ENCODE measurements around the gene DDX19B. TPM values are rescaled to one million over a fixed set of nuclear protein-coding genes. Genes with fewer than 3 reads are reported as not detected.

Gene DDX19B
- total RNA-seq, 1 donor from 2014 or later = 32.2 TPM

DNA sequence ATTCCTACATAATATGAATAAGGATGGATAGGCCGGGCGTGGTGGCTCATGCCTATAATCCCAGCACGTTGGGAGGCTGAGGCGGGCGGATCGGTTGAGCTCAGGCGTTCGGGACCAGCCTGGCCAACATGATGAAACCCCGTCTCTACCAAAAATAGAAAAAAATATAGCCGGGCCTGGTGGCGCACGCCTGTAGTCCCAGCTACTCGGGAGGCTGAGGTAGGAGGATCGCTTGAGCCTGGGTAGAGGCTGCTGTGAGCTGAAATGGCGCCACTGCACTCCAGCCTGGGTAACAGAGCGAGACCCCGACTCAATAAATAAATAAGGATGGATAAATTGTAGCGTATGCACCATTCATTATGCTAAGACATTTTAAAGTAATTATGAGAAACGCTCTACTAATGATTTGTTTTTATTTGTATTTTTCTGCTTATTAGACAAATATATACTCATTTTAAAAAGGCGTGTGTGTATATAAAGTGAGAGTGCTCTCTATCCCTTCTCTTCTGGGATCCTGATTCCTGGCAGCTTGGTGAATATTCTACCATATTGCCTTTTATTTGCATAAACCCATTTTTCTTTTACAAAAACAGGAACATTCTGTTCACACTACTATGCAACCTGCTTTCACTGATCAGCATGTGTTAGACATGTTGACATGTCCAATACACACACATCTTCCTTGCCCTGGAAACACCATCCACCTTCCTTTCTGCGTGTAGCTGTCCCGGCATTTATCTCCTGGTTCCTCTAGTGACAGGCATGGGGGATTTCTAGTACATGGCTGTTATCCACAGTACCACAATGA is 74.1 kb downstream of the DDX19B start:
- Mint-ChIP-seq H3K9me3 (no peaks in the 10 kb centered on the region), H3K4me3 (no peak overlapping the region), H3K27me3 (no peaks in the 10 kb centered on the region), H3K36me3 (peaks cover 34% of the 10 kb centered on the region), H3K4me1 (ENCODE audit: unreplicated experiment) (no peaks in the 10 kb centered on the region), H3K27ac (no peak overlapping the region)
- TF ChIP-seq, protein P1, sequence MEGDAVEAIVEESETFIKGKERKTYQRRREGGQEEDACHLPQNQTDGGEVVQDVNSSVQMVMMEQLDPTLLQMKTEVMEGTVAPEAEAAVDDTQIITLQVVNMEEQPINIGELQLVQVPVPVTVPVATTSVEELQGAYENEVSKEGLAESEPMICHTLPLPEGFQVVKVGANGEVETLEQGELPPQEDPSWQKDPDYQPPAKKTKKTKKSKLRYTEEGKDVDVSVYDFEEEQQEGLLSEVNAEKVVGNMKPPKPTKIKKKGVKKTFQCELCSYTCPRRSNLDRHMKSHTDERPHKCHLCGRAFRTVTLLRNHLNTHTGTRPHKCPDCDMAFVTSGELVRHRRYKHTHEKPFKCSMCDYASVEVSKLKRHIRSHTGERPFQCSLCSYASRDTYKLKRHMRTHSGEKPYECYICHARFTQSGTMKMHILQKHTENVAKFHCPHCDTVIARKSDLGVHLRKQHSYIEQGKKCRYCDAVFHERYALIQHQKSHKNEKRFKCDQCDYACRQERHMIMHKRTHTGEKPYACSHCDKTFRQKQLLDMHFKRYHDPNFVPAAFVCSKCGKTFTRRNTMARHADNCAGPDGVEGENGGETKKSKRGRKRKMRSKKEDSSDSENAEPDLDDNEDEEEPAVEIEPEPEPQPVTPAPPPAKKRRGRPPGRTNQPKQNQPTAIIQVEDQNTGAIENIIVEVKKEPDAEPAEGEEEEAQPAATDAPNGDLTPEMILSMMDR (conservative IDR thresholded peaks at IDR 0.05) = no peak
- no peak for DNase-seq (ENCODE audit: extremely low spot score, unreplicated experiment)

DNA sequence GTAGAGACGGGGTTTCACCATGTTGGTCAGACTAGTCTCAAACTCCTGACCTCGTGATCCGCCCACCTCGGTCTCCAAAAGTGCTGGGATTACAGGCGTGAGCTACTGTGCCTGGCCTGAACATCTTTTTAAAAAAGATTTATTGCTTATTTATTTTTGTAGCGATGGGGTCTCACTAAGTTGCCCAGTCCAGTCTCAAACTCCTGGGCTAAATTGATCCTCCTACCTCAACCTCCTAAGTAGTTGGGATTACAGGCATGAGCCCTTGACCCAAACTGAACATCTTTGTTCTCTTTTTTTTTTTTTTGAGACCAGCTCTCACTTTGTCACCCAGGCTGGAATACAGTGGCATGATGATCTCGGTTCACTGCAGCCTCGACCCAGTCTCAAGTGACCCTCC is 75.2 kb downstream of the DDX19B start:
- Mint-ChIP-seq H3K27ac (no peak overlapping the region), H3K4me1 (ENCODE audit: unreplicated experiment) (no peaks in the 10 kb centered on the region), H3K9me3 (no peaks in the 10 kb centered on the region), H3K27me3 (no peaks in the 10 kb centered on the region), H3K4me3 (no peak overlapping the region), H3K36me3 (peaks cover 30% of the 10 kb centered on the region)
- DNase-seq (ENCODE audit: extremely low spot score, unreplicated experiment) = no peak
- TF ChIP-seq, protein P1 (conservative IDR thresholded peaks at IDR 0.05) = no peak

DNA sequence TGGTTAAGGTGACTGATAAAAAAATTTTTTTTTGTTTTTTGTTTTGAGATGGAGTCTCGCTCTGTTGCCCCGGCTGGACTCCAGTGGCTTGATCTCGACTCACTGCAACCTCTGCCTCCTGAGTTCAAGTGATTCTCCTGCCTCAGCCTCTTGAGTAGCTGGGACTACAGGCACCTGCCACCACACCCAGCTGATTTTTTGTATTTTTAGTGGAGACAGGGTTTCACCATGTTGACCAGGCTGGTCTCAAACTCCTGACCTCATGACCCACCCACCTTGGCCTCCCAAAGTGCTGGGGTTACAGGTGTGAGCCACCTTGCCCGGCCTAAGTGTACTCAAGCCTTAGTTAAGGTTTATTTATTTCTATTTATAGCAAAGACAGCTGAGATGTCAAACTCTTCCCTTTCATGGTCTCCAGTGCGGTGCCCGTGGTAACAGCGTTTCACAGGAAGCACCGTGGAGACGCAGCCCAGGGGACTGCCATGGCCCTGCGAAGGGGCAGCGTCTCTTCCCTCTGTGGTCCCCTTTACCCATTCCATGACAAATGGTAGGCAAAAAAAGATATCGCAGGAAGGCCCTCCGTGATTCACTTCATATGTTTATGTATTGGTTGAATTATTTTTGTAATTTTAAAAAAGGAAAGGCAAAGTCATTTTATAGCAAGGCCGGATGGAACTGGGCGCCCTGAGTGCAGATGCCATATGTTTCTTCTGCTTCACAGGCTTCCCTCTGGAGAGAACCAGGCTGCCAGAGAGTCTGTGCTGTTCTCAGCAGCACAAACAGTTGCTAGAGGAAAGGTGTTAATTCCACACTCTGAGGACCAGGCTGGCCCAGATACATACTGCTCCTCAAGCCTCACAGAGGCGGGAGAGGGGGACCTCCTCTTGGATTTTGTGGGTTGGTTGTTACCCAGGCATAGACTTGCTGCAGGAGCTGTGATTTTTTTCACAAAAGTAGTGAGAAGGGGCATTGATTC is 76.9 kb downstream of the DDX19B start:
- peaks cover 24% of the 10 kb centered on the region for H3K36me3 Mint-ChIP-seq
- H3K4me1 Mint-ChIP-seq (ENCODE audit: unreplicated experiment) = no peaks in the 10 kb centered on the region
- no peak for DNase-seq (ENCODE audit: extremely low spot score, unreplicated experiment)
- H3K9me3 Mint-ChIP-seq = no peaks in the 10 kb centered on the region
- H3K27ac Mint-ChIP-seq = peak overlapping the region; percentile 51
- TF ChIP-seq, protein P1 (conservative IDR thresholded peaks at IDR 0.05) = no peak
- H3K4me3 Mint-ChIP-seq = no peak overlapping the region
- H3K27me3 Mint-ChIP-seq = no peaks in the 10 kb centered on the region

DNA sequence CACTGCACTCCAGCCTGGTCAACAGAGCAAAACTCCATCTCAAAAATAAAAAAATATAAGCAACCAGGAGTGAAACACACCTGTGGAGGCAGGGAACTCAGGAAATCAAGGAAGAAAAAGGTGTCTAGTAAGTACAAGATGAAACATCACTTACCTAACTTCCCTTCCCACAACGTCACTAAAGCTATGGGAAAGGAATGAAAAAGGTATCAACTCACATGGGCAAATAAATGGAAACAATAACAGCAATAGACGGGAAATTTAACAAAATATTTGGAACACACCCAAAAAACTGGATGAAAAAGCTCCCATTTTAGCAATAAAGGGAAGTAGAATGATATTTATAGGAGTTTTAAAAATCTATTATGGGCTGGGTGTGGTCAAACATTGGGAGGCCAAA is 78.8 kb downstream of the DDX19B start:
- no peaks in the 10 kb centered on the region for H3K4me1 Mint-ChIP-seq (ENCODE audit: unreplicated experiment)
- no peaks in the 10 kb centered on the region for H3K9me3 Mint-ChIP-seq
- no peak overlapping the region for H3K27ac Mint-ChIP-seq
- TF ChIP-seq, protein P1 (conservative IDR thresholded peaks at IDR 0.05) = no peak
- DNase-seq (ENCODE audit: extremely low spot score, unreplicated experiment) = no peak
- H3K27me3 Mint-ChIP-seq = no peaks in the 10 kb centered on the region
- H3K36me3 Mint-ChIP-seq = peaks cover 15% of the 10 kb centered on the region
- peak overlapping the region; percentile 38 for H3K4me3 Mint-ChIP-seq

DNA sequence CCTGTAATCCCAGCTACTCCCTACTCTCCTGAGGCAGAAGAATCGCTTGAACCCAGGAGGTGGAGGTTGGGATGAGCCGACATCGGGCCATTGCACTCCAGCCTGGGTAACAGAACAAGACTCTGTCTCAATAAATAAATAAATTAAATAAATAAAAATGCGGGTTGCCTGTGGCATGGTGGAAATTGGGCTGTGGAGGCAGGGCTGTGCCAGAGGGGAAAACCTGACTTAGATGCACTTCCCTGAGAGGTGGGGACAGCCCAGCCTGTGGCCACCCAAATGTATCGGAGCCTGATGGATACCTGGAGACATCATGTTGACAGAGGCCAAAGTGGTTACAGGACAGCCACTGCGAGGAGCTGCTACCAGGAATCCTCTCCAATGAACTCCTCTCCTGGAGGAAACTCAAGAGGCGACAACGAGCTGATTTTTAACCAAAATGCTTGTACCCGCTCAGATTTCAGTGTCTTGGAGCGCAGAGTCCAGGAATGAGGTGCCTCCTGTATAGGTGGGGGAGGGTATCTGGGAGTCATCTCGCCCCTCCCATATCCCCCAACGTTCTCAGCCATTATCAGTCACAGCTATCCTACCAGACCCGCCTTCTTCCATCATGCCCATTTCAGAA is 80.0 kb downstream of the DDX19B start:
- TF ChIP-seq, protein P1 (conservative IDR thresholded peaks at IDR 0.05) = no peak
- H3K27me3 Mint-ChIP-seq = no peaks in the 10 kb centered on the region
- H3K27ac Mint-ChIP-seq = no peak overlapping the region
- H3K4me3 Mint-ChIP-seq = peak overlapping the region; percentile 100
- no peaks in the 10 kb centered on the region for H3K9me3 Mint-ChIP-seq
- DNase-seq (ENCODE audit: extremely low spot score, unreplicated experiment) = no peak
- H3K4me1 Mint-ChIP-seq (ENCODE audit: unreplicated experiment) = no peaks in the 10 kb centered on the region
- H3K36me3 Mint-ChIP-seq = peaks cover 13% of the 10 kb centered on the region
